PFSK-1 (cell line): ENCODE measurements around the gene CUTA.

Experiments used
- FOXP2 ChIP-seq: optimal IDR thresholded peaks from 2 replicates; pipeline ENCODE3; 2011; ENCODE audit warnings: borderline replicate concordance, control low read depth, inconsistent platforms; ENCODE audit not compliant: insufficient read depth; ENCODE audit errors: extremely low read length, extremely low read depth
- POLR2AphosphoS5 ChIP-seq: IDR thresholded peaks from 2 replicates; pipeline ENCODE4 v1.6.1; 2012; ENCODE audit warnings: low read depth, mild to moderate bottlenecking, control low read depth, low read length, moderate library complexity
- SIN3A ChIP-seq: IDR thresholded peaks from 2 replicates; pipeline ENCODE4 v1.6.1; 2012; ENCODE audit warnings: mild to moderate bottlenecking, low read length, moderate library complexity, borderline replicate concordance; ENCODE audit not compliant: insufficient read depth
- TAF1 ChIP-seq: IDR thresholded peaks from 2 replicates; pipeline ENCODE4 v1.6.1; 2012; ENCODE audit warnings: low read length, control low read depth, borderline replicate concordance; ENCODE audit not compliant: insufficient read depth
- TF ChIP-seq, protein P1 (sequence below), 2 experiments: IDR thresholded peaks; 2 replicates each; pipeline versions ENCODE4 v1.6.1 to v1.8.0; 2011 to 2012; ENCODE audit warnings: low read depth in 2 of 2, low read length in 2 of 2, control low read depth in 1 of 2, inconsistent platforms in 1 of 2, mild to moderate bottlenecking in 1 of 2, moderate library complexity in 1 of 2; ENCODE audit not compliant: insufficient read depth in 1 of 2

The CUTA gene

DNA sequence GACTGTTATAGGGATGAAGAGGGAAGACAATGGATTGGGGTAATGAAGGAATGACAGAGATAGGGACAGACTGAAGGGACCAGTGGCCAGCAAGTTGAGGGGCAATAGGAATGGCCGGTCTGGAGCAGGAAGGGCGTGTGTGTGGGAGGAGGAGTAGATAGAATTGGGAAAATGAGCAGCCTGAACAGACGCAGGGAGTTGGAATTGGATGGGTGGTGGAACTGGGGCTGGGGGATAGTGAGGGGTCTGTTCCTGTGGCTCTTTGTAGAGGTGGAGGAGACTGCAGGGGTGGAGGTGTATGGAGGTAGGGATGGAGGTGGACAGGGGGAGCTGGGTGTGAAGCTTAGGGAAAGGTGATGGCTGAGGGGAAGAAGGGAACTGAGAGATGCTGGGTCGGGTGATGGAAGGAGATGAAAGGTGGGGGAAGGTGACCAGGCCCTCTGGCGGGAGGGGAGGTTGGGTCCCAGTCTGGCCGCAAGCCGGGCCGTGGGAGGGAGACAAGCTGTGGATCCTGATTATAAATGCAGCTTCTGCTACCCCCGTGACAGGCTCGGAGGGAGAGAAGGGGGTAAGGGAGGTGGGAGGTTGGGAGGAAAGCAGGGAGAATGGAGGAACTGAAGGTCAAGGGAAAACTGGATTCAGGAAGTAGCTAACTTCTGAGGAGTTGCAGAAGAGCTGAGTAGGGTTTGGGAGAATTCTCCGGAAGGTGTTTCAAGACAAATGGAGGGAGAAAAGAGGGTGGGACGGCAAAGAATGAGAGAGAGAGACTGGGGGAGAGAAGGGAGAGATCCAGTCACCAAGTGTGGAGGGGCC is 7.2 kb upstream of the CUTA start:
- TF ChIP-seq FOXP2, result no peak
- TF ChIP-seq, protein P1, sequence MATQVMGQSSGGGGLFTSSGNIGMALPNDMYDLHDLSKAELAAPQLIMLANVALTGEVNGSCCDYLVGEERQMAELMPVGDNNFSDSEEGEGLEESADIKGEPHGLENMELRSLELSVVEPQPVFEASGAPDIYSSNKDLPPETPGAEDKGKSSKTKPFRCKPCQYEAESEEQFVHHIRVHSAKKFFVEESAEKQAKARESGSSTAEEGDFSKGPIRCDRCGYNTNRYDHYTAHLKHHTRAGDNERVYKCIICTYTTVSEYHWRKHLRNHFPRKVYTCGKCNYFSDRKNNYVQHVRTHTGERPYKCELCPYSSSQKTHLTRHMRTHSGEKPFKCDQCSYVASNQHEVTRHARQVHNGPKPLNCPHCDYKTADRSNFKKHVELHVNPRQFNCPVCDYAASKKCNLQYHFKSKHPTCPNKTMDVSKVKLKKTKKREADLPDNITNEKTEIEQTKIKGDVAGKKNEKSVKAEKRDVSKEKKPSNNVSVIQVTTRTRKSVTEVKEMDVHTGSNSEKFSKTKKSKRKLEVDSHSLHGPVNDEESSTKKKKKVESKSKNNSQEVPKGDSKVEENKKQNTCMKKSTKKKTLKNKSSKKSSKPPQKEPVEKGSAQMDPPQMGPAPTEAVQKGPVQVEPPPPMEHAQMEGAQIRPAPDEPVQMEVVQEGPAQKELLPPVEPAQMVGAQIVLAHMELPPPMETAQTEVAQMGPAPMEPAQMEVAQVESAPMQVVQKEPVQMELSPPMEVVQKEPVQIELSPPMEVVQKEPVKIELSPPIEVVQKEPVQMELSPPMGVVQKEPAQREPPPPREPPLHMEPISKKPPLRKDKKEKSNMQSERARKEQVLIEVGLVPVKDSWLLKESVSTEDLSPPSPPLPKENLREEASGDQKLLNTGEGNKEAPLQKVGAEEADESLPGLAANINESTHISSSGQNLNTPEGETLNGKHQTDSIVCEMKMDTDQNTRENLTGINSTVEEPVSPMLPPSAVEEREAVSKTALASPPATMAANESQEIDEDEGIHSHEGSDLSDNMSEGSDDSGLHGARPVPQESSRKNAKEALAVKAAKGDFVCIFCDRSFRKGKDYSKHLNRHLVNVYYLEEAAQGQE (IDR thresholded peaks at IDR 0.05; ENCODE audit: insufficient read depth in 1 of 2, low read depth in 2 of 2, low read length in 2 of 2), result no peak
- peak; percentile 86; the same call in 1 of the 2 replicates for TF ChIP-seq POLR2AphosphoS5
- peak; percentile 63; the same call in 1 of the 2 replicates for TF ChIP-seq TAF1
- no peak for TF ChIP-seq SIN3A

DNA sequence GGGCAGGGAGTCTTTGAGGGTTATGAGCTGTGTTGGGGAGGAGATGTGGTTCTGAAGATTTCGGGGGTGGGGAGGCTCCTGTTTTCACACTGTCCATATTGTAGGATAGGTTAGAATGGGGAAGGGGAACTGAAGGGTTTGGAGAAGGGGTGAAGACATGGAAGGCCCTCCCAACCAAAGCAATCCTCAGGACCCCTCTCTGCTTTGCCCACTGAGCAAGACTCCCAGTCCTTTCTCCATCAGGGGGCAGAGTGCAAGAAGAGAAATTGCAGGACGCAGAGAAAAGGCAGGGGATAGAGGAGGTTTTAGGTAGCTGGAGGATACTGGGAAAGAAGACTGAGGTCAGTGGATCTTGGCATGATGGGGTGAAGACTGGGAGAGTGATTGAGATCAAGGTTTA is 5.9 kb upstream of the CUTA start:
- no peak for TF ChIP-seq SIN3A
- TF ChIP-seq FOXP2, result no peak
- no peak for TF ChIP-seq POLR2AphosphoS5
- TF ChIP-seq, protein P1 (IDR thresholded peaks at IDR 0.05; ENCODE audit: insufficient read depth in 1 of 2, low read depth in 2 of 2, low read length in 2 of 2), result no peak
- TF ChIP-seq TAF1, result no peak

DNA sequence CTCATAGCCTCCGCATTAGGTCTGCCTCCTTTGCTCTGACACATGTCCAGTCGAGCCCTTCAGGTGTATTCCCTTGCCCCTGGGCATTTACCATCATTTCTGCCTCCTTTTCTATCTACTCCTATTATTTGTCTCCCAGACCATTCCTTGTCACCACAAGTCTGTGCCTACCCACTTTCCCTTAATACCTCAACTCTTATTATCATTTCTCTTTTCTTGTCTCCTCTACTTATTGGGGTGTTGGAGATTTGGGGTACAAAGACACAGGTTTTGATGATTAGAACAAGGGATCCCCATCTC is 3.4 kb upstream of the CUTA start:
- TF ChIP-seq FOXP2, result no peak
- no peak for TF ChIP-seq SIN3A

DNA sequence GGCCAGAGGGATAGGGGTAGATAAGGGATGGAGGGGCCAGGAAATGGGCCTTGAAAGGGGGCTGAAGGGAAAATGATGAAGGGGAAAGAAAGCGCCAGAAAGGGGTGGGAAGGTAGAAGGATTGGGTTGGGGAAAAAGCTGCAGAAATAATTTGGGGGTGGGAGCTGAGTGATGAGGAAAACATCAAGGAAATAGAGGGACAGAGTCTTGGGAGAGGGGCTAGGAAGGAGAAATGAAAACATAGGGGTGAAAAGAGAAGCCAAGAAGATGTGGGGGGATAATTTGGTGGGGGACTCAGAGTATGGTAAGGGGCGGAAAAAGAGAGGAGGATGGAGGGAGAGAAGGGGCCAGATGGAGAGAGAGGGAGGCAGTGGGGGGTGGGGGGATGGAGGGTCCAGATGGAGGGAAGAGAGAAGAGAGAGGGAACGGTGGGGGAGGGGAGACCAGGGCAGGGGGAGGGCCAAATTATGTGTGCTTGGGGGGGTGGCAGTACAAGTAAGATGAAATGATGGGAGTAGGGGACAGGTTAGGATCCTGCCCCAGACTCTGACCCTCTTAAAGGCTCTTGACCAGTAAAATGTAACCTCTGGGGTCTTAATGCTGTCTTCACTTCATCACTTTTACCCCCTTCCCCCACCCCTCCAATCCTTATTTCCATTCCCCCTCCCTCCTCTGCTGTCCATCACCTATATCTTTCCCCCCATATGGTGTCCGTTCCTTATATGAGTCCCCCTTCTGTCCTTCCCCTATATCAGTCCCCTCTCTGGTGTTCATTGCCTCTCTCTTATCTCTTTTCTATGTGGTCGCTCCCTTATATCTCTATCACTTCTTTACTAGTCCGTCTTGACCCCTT is 2.8 kb upstream of the CUTA start:
- TF ChIP-seq POLR2AphosphoS5, result no peak
- TF ChIP-seq FOXP2, result no peak
- TF ChIP-seq SIN3A, result no peak
- TF ChIP-seq TAF1, result no peak
- TF ChIP-seq, protein P1 (IDR thresholded peaks at IDR 0.05; ENCODE audit: insufficient read depth in 1 of 2, low read depth in 2 of 2, low read length in 2 of 2), result no peak

DNA sequence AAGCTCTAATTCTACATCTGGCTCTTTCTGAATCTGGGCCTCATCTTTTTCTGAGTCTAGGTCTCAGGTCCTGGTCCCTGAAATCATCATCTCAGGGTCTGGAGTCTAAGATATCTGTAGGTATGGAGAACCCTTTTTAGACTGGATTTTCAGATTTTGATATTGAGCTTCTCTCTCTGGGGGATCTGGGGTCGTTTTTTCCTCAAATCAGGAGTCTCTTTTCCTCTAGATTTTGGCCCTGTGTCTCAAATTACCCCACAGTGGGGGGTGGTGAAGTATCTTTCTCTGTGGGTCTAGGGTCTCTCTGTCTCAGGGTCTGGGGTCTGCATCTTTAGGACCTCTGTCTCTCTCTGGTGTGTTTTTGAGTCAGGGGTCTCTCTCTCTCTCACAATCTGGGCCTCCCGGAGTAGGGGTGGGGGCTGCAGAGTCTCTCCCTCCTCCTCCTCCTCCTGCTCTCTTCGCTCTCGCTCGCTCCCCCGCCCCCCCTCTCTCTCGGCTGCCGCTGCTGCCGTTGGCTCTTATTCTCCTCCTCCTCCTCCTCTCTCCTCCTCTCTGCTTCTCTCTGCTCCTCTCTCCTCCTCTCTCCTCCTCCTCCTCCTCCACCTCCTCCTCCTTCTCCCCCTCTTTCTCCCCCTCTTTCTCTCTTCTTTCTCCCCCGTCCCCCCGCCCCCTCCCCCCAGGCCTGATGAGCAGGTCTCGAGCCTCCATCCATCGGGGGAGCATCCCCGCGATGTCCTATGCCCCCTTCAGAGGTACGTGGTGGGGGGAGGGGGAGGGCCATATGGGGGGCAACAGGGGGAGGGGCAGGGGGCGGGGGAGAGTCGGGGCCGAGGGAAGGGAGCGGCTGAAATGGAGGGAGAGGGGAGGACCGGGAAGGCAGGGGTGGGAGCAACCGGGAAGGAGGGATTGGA is 1.9 kb upstream of the CUTA start, which contains the start of gene SYNGAP1:
SYNGAP1 (plus strand) TSS at position 486 of the 911 bp plus-strand sequence; CDS start at position 686, 200 bp downstream.
- TF ChIP-seq, protein P1 (IDR thresholded peaks at IDR 0.05; ENCODE audit: insufficient read depth in 1 of 2, low read depth in 2 of 2, low read length in 2 of 2), result no peak
- TF ChIP-seq TAF1 (no peak), POLR2AphosphoS5 (no peak), SIN3A (no peak), FOXP2 (no peak)
